Calu3 (cell line): ENCODE data around the gene SHTN1. TPM values are rescaled to one million over a fixed set of nuclear protein-coding genes. Genes with fewer than 3 reads are reported as not detected.

Experiments used
- BruUV-seq: library from RNA; stranded (reverse); fragments of 400-500 nt; replicated peaks from 2 replicates; lab custom pipeline; 2021; lab: Mats Ljungman, UMichigan
- CTCF ChIA-PET: fragments of 300-600 bp; sonication (Branson Sonifier 250); formaldehyde crosslinking; loops from one replicate; lab custom pipeline; 2022; ENCODE audit warnings: antibody characterized with exemption; lab: Charles Lee
- DNase-seq: peaks from one replicate; pipeline ENCODE4 v3.0.0; 2022
- H3K27ac Mint-ChIP-seq: one replicate; pipeline ENCODE4 v1.8.0; 2022; ENCODE audit warnings: mixed read lengths; ENCODE audit not compliant: unreplicated experiment
- H3K27me3 Mint-ChIP-seq: one replicate; pipeline ENCODE4 v1.8.0; 2022; ENCODE audit warnings: mixed read lengths; ENCODE audit not compliant: unreplicated experiment
- H3K36me3 Mint-ChIP-seq: one replicate; pipeline ENCODE4 v1.8.0; 2022; ENCODE audit warnings: mild to moderate bottlenecking, moderate library complexity, mixed read lengths; ENCODE audit not compliant: insufficient read depth, unreplicated experiment
- H3K4me1 Mint-ChIP-seq: one replicate; pipeline ENCODE4 v1.8.0; 2022; ENCODE audit warnings: mild to moderate bottlenecking, low read depth, mixed read lengths; ENCODE audit not compliant: unreplicated experiment
- H3K4me3 Mint-ChIP-seq: one replicate; pipeline ENCODE4 v1.8.0; 2022; ENCODE audit warnings: mild to moderate bottlenecking, low read depth, moderate library complexity, mixed read lengths; ENCODE audit not compliant: unreplicated experiment
- H3K9me3 Mint-ChIP-seq: one replicate; pipeline ENCODE4 v1.8.0; 2022; ENCODE audit warnings: low read depth, mixed read lengths; ENCODE audit not compliant: unreplicated experiment
- CTCF ChIP-seq: fragments of 200-600 bp; IDR thresholded peaks from one replicate; pipeline ENCODE4 v1.8.0; 2022; ENCODE audit warnings: antibody characterized with exemption; ENCODE audit not compliant: unreplicated experiment
- intact Hi-C: fragments of 100-400 bp; cut with micrococcal nuclease; formaldehyde crosslinking; loops from one replicate; pipeline ENCODE4 v1.10.0; 2022; ENCODE audit not compliant: unreplicated experiment
- total RNA-seq: library from RNA; stranded (reverse); gene quantifications from 2 replicates; pipeline ENCODE4 v1.2.3, GENCODE V29; 2022

The SHTN1 gene
- total RNA-seq, 1 experiment from 2014 or later, result 32.3 TPM

- Mint-ChIP-seq H3K36me3 (no peaks in the 10 kb centered on the region), H3K4me1 (no peaks in the 10 kb centered on the region), H3K27ac (no peak overlapping the region), H3K9me3 (no peaks in the 10 kb centered on the region), H3K4me3 (no peak overlapping the region), H3K27me3 (no peaks in the 10 kb centered on the region)
- intact Hi-C loops, result no loop called here
- no TSS peak for BruUV-seq
- DNase-seq, result no peak
- TF ChIP-seq CTCF, result no peak
- CTCF ChIA-PET, result interaction anchor here (0.7 kb wide), 1 partner anchor 882 kb away, joined by 5 read pairs; no protein-coding TSS in a partner anchor
These were observed 122.3 kb downstream of the SHTN1 start for GRCh38 chr10:116882639-116883038.

- Mint-ChIP-seq H3K4me1 (no peaks in the 10 kb centered on the region), H3K27ac (no peak overlapping the region), H3K4me3 (no peak overlapping the region), H3K36me3 (no peaks in the 10 kb centered on the region), H3K27me3 (no peaks in the 10 kb centered on the region), H3K9me3 (no peaks in the 10 kb centered on the region)
- no TSS peak for BruUV-seq
- no peak for TF ChIP-seq CTCF
- intact Hi-C loops, result no loop called here
- CTCF ChIA-PET, result no interaction called here
- DNase-seq, result no peak
These were observed 124.1 kb downstream of the SHTN1 start for GRCh38 chr10:116880716-116881482.

GRCh38 chr10:116879817-116880216, 125.2 kb downstream of the SHTN1 start:
- no peak for DNase-seq
- Mint-ChIP-seq H3K4me3 (no peak overlapping the region), H3K36me3 (no peaks in the 10 kb centered on the region), H3K9me3 (no peaks in the 10 kb centered on the region), H3K4me1 (no peaks in the 10 kb centered on the region), H3K27ac (no peak overlapping the region), H3K27me3 (no peaks in the 10 kb centered on the region)
- CTCF ChIA-PET, result no interaction called here
- BruUV-seq, result no TSS peak
- TF ChIP-seq CTCF, result no peak
- intact Hi-C loops, result no loop called here

- intact Hi-C loops, result no loop called here
- no peaks in the 10 kb centered on the region for H3K9me3 Mint-ChIP-seq
- BruUV-seq, result TSS peak; percentile 15
- H3K4me1 Mint-ChIP-seq, result no peaks in the 10 kb centered on the region
- DNase-seq, result no peak
- H3K27ac Mint-ChIP-seq, result no peak overlapping the region
- H3K27me3 Mint-ChIP-seq, result no peaks in the 10 kb centered on the region
- CTCF ChIA-PET, result no interaction called here
- TF ChIP-seq CTCF, result no peak
- no peaks in the 10 kb centered on the region for H3K36me3 Mint-ChIP-seq
- no peak overlapping the region for H3K4me3 Mint-ChIP-seq
These were observed 126.9 kb downstream of the SHTN1 start for GRCh38 chr10:116878123-116878522.
